Measurements from ENCODE around the gene CAMK2B. TPM values are rescaled to one million over a fixed set of nuclear protein-coding genes. Genes with fewer than 3 reads are reported as not detected.

Gene CAMK2B
- total and polyA plus RNA-seq, 2 of the 13 experiments (the other 11 are each of a cell fraction or from before 2014, with no cell fraction given) = 0.27 to 0.48 TPM

- ATAC-seq = no peak
- Histone ChIP-seq H3K27me3 (ENCODE audit: control insufficient read depth in 1 of 2, insufficient read depth in 2 of 2, low read length in 2 of 2) (peaks cover 21 to 85% of the 10 kb centered on the region in 2 experiments), H3K27ac (ENCODE audit: extremely low read length, insufficient read depth, low read length) (no peak overlapping the region), H3K9me3 (ENCODE audit: low read length) (no peaks in the 10 kb centered on the region), H2AFZ (ENCODE audit: low read length) (no peak overlapping the region), H3K4me1 (ENCODE audit: insufficient read depth, low read length) (no peaks in the 10 kb centered on the region), H3K9ac (ENCODE audit: insufficient read depth, low read depth, low read length) (no peak overlapping the region), H3K4me2 (ENCODE audit: low read depth, low read length) (no peak overlapping the region), H3K79me2 (ENCODE audit: insufficient read depth, low read length) (no peaks in the 10 kb centered on the region), H4K20me1 (ENCODE audit: insufficient read depth, low read length) (peaks cover 3% of the 10 kb centered on the region; the same call in 1 of the 2 replicates), H3K36me3 (replicated peaks in 1 of 2; ENCODE audit: control insufficient read depth in 1 of 2, insufficient read depth in 2 of 2, low read length in 2 of 2) (no peaks in the 10 kb centered on the region), H3K4me3 (replicated peaks in 1 of 3; ENCODE audit: insufficient read depth in 1 of 3, low read depth in 2 of 3, low read length in 3 of 3) (no peak overlapping the region)
- DNase-seq (ENCODE audit: low spot score) = no peak
- TF ChIP-seq DMTF1 (CRISPR knock-in tag; IDR thresholded peaks at IDR 0.05) = no peak
- TF ChIP-seq ZNF607 (CRISPR knock-in tag; IDR thresholded peaks at IDR 0.05; ENCODE audit: borderline replicate concordance) = no peak
- TF ChIP-seq CENPT (CRISPR knock-in tag; IDR thresholded peaks at IDR 0.05; ENCODE audit: low read depth) = no peak
- no peak for TF ChIP-seq SNAPC2 (CRISPR knock-in tag; IDR thresholded peaks at IDR 0.05)
- no peak for TF ChIP-seq ZNF780A (CRISPR knock-in tag; IDR thresholded peaks at IDR 0.05)
- TF ChIP-seq NCOA5 (CRISPR knock-in tag; IDR thresholded peaks at IDR 0.05) = no peak
- no peak for TF ChIP-seq DR1 (CRISPR knock-in tag; IDR thresholded peaks at IDR 0.05)
- ChIA-PET POLR2A (no interaction called here), CTCF (ENCODE audit: low intra/inter-chr PET ratio, low total read pairs) (no interaction called here)
- BruUV-seq (replicated peaks) = no TSS peak
- FAIRE-seq = no peak
- intact Hi-C loops (cut with micrococcal nuclease; ENCODE audit: unreplicated experiment) (no loop called here), in situ Hi-C loops (cut with HindIII; ENCODE audit: extremely low pct_ligation_motif_present, low pct_unique_long_range_greater_than_20kb) (no loop called here)
- WGBS (ENCODE audit: low lambda C conversion rate) = 32% methylated on average over 15 of the region's 17 CpGs
Measured at GRCh38 chr7:44275957-44276570, 49.3 kb downstream of the CAMK2B start.
